CD4-positive, CD25-positive, alpha-beta regulatory T cell (primary cell): Measurements from ENCODE around the gene GKN1. TPM values are rescaled to one million over a fixed set of nuclear protein-coding genes. Genes with fewer than 3 reads are reported as not detected.

Source experiments
- ATAC-seq, 2 donors: fragments of 150-1000 bp; cut with Tn5 transposase; one replicate each; pipeline ENCODE4 v1.10.0; 2021; ENCODE audit warnings: low read depth in 2 of 2, moderate number of reproducible peaks in 2 of 2, moderate library complexity in 1 of 2
- DNase-seq, 3 donors: peaks; one replicate each; pipeline versions ENCODE4 v3.0.0 to v3.0.0-alpha.2; 2012 to 2022; ENCODE audit warnings: mixed read lengths in 1 of 3
- H3K27ac ChIP-seq: one replicate; pipeline ENCODE4 v1.7.0; 2013; ENCODE audit warnings: mild to moderate bottlenecking, low read length; ENCODE audit not compliant: insufficient read depth, poor library complexity, severe bottlenecking
- H3K27me3 ChIP-seq: one replicate; pipeline ENCODE4 v1.7.0; 2013; ENCODE audit warnings: low read length; ENCODE audit not compliant: control insufficient read depth, insufficient read depth
- H3K36me3 ChIP-seq: one replicate; pipeline ENCODE4 v1.7.0; 2013; ENCODE audit warnings: mild to moderate bottlenecking, low read length, moderate library complexity; ENCODE audit not compliant: control insufficient read depth, insufficient read depth
- H3K4me1 ChIP-seq: 2 replicates; pipeline ENCODE4 v1.7.0; 2013; ENCODE audit warnings: mild to moderate bottlenecking, low read length; ENCODE audit not compliant: insufficient read depth, control insufficient read depth, poor library complexity, severe bottlenecking
- H3K4me3 ChIP-seq: one replicate; pipeline ENCODE4 v1.7.0; 2013; ENCODE audit warnings: low read depth, mild to moderate bottlenecking, low read length, moderate library complexity
- H3K9me3 ChIP-seq, 2 experiments: 1 replicate in 1 of 2; 2 replicates in 1 of 2; pipeline ENCODE4 v1.7.0; 2013; ENCODE audit warnings: low read length in 2 of 2, mild to moderate bottlenecking in 1 of 2, moderate library complexity in 1 of 2; ENCODE audit not compliant: control insufficient read depth in 2 of 2
- H3K27ac Mint-ChIP-seq, 3 donors: one replicate each; pipeline ENCODE4 v1.8.0; 2020 to 2022; ENCODE audit warnings: mild to moderate bottlenecking in 3 of 3, mixed read lengths in 3 of 3, moderate library complexity in 2 of 3
- H3K27me3 Mint-ChIP-seq: one replicate; pipeline ENCODE4 v1.8.0; 2022; ENCODE audit warnings: mild to moderate bottlenecking, mixed read lengths
- H3K36me3 Mint-ChIP-seq: one replicate; pipeline ENCODE4 v1.8.0; 2020; ENCODE audit warnings: mixed read lengths
- H3K4me1 Mint-ChIP-seq, 4 donors: one replicate each; pipeline ENCODE4 v1.8.0; 2020 to 2022; ENCODE audit warnings: mixed read lengths in 4 of 4, mild to moderate bottlenecking in 1 of 4
- H3K4me3 Mint-ChIP-seq, 4 donors: one replicate each; pipeline ENCODE4 v1.8.0; 2020 to 2022; ENCODE audit warnings: mild to moderate bottlenecking in 4 of 4, mixed read lengths in 4 of 4, moderate library complexity in 3 of 4
- H3K9me3 Mint-ChIP-seq, 7 donors: one replicate each; pipeline ENCODE4 v1.8.0; 2020 to 2022; ENCODE audit warnings: mixed read lengths in 7 of 7, mild to moderate bottlenecking in 3 of 7, moderate library complexity in 2 of 7
- polyA plus RNA-seq, 4 donors: library from polyadenylated mRNA; unstranded; fragments of 300-500 nt; fragmentation: Illumina TruSeq; gene quantifications; one replicate each; pipeline ENCODE4 v1.2.3, GENCODE V29; 2021
- total RNA-seq: library from RNA; stranded (reverse); gene quantifications from one replicate; pipeline ENCODE4 v1.2.3, GENCODE V29; 2022

Gene GKN1
- total and polyA plus RNA-seq, 5 donors from 2014 or later: not detected

- no peak for ATAC-seq
- no peaks in the 10 kb centered on the region for H3K9me3 ChIP-seq
- H3K4me3 Mint-ChIP-seq: no peak overlapping the region
- H3K4me3 ChIP-seq: no peak overlapping the region
- H3K27me3 Mint-ChIP-seq: peaks cover 22% of the 10 kb centered on the region
- no peak for DNase-seq
- H3K36me3 Mint-ChIP-seq: no peaks in the 10 kb centered on the region
- H3K27ac ChIP-seq: no peak overlapping the region
- no peak overlapping the region for H3K27ac Mint-ChIP-seq
- H3K4me1 Mint-ChIP-seq: no peaks in the 10 kb centered on the region
- H3K27me3 ChIP-seq: peaks cover 14% of the 10 kb centered on the region
- no peaks in the 10 kb centered on the region for H3K4me1 ChIP-seq
- H3K9me3 Mint-ChIP-seq: peaks cover 0 to 6% (median 0%) of the 10 kb centered on the region in 7 donors
- H3K36me3 ChIP-seq: no peaks in the 10 kb centered on the region
These were observed 19.2 kb downstream of the GKN1 start for GRCh38 chr2:68993660-68994059.

DNA sequence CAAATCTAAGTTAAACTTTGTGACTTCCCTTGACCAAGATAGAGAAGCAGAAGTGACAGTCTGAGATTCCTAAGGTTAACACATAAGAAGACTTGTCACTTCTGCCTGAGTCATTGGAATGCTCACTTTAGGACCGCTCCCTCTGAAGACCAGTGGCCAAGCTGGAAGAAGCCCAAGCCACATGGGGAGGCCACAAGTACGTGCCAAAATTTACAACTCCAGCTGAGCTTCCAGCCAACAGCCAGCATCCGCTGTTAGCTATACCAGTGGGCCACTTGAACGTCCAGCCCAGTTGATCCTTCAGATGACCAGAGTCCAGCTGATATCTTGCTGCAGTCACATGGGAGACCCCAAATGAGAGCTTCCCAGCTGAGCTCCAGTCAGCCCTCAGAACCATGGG, 20.4 kb downstream of the GKN1 start:
- Mint-ChIP-seq H3K4me1 (no peaks in the 10 kb centered on the region), H3K4me3 (no peak overlapping the region), H3K27me3 (peaks cover 22% of the 10 kb centered on the region), H3K27ac (no peak overlapping the region), H3K9me3 (peaks cover 0 to 9% (median 0%) of the 10 kb centered on the region in 7 donors), H3K36me3 (no peaks in the 10 kb centered on the region)
- no peak for DNase-seq
- Histone ChIP-seq H3K27ac (no peak overlapping the region), H3K27me3 (peaks cover 11% of the 10 kb centered on the region), H3K9me3 (no peaks in the 10 kb centered on the region), H3K4me1 (no peaks in the 10 kb centered on the region), H3K36me3 (no peaks in the 10 kb centered on the region), H3K4me3 (no peak overlapping the region)
- no peak for ATAC-seq

DNA sequence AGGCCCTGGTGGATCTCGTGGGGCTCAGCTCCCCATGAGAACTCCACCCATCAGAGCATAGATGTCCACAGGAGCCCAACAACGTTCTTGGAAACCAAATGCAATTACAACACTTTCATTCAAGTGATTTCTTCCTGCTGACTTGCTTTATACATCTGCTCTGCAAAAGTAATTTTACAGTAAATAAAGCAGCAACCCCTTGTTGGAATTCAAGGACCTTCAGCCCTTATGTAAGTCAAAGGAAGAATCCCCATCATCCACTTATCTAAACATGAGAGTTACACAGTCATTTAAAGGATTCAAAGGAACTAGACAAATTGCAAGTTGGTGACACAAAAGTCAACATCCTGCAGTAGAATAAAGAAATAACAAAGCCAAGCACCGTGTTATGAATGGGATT, 21.5 kb downstream of the GKN1 start:
- Mint-ChIP-seq H3K9me3 (peaks cover 0 to 9% (median 0%) of the 10 kb centered on the region in 7 donors), H3K27ac (no peak overlapping the region), H3K4me3 (no peak overlapping the region)

DNA sequence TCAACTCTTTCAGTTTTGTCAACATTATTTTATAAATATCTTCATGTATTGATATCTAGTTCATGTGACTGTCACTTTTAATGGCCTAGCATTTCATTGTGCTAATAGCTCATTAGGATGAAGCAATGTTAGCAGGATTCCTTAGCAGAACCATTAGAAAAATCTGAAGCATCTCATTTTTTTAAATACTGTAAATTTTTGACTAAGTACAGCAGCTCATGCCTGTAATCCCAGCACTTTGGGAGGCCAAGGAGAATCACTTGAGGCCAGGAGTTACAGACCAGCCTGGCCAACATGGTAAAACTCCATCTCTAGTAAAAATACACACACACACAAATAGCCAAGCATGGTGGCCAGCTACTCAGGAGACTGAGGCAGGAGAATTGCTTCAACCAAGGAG, 23.0 kb downstream of the GKN1 start:
- no peak overlapping the region for H3K4me3 ChIP-seq
- no peak overlapping the region for H3K4me3 Mint-ChIP-seq
- peaks cover 8% of the 10 kb centered on the region for H3K27me3 ChIP-seq
- no peak for DNase-seq
- no peaks in the 10 kb centered on the region for H3K36me3 Mint-ChIP-seq
- no peak for ATAC-seq
- H3K36me3 ChIP-seq: no peaks in the 10 kb centered on the region
- H3K4me1 Mint-ChIP-seq: no peaks in the 10 kb centered on the region
- H3K9me3 Mint-ChIP-seq: peaks cover 0 to 13% (median 5%) of the 10 kb centered on the region in 7 donors
- H3K27ac ChIP-seq: no peak overlapping the region
- peaks cover 0 to 5% of the 10 kb centered on the region in 2 experiments for H3K9me3 ChIP-seq
- H3K27ac Mint-ChIP-seq: no peak overlapping the region
- peaks cover 23% of the 10 kb centered on the region for H3K27me3 Mint-ChIP-seq
- no peaks in the 10 kb centered on the region for H3K4me1 ChIP-seq

More for the DNA sequence above, 21.5 kb downstream of the GKN1 start:
- Histone ChIP-seq H3K27ac (no peak overlapping the region), H3K27me3 (peaks cover 8% of the 10 kb centered on the region), H3K36me3 (no peaks in the 10 kb centered on the region), H3K9me3 (no peaks in the 10 kb centered on the region), H3K4me1 (no peaks in the 10 kb centered on the region), H3K4me3 (no peak overlapping the region)
- H3K36me3 Mint-ChIP-seq: no peaks in the 10 kb centered on the region
- ATAC-seq (no peak), DNase-seq (no peak)
- no peaks in the 10 kb centered on the region for H3K4me1 Mint-ChIP-seq
- H3K27me3 Mint-ChIP-seq: peaks cover 17% of the 10 kb centered on the region

- Mint-ChIP-seq H3K4me3 (peak overlapping the region in 1 of 4 donors; percentile 18), H3K27me3 (peaks cover 32% of the 10 kb centered on the region), H3K27ac (no peak overlapping the region), H3K9me3 (peaks cover 0 to 12% (median 7%) of the 10 kb centered on the region in 7 donors), H3K36me3 (no peaks in the 10 kb centered on the region), H3K4me1 (no peaks in the 10 kb centered on the region)
- Histone ChIP-seq H3K36me3 (no peaks in the 10 kb centered on the region), H3K4me3 (no peak overlapping the region), H3K27ac (no peak overlapping the region), H3K27me3 (peaks cover 12% of the 10 kb centered on the region), H3K4me1 (no peaks in the 10 kb centered on the region), H3K9me3 (peaks cover 0 to 7% of the 10 kb centered on the region in 2 experiments)
- DNase-seq (no peak), ATAC-seq (no peak)
These were observed 27.4 kb downstream of the GKN1 start for GRCh38 chr2:69001879-69002278.

DNA sequence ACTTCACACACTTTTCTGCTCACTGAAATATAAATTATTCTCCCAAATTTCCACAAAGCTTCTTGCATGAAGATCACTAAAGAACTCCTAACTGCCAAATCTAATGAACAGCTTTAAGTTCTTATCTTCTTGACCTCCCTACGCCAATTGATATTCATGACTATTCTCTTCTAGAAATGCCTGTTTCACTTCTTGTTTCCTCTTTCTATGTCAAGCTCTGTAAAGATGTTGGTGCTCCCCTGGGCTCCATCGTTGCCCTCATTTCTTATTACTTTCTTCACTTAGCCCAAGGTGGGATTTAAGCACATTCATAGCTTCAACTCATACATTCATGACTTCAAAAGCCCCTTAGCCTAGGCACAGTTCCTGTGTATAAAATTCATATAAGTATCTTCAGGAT, 29.3 kb downstream of the GKN1 start:
- Histone ChIP-seq H3K9me3 (peaks cover 0 to 7% of the 10 kb centered on the region in 2 experiments), H3K36me3 (no peaks in the 10 kb centered on the region), H3K27ac (no peak overlapping the region), H3K4me3 (no peak overlapping the region), H3K27me3 (peaks cover 14% of the 10 kb centered on the region), H3K4me1 (no peaks in the 10 kb centered on the region)
- Mint-ChIP-seq H3K27me3 (peaks cover 36% of the 10 kb centered on the region), H3K36me3 (no peaks in the 10 kb centered on the region), H3K4me1 (no peaks in the 10 kb centered on the region), H3K27ac (no peak overlapping the region), H3K4me3 (no peak overlapping the region), H3K9me3 (peaks cover 0 to 12% (median 7%) of the 10 kb centered on the region in 7 donors)
- DNase-seq: no peak
- no peak for ATAC-seq

DNA sequence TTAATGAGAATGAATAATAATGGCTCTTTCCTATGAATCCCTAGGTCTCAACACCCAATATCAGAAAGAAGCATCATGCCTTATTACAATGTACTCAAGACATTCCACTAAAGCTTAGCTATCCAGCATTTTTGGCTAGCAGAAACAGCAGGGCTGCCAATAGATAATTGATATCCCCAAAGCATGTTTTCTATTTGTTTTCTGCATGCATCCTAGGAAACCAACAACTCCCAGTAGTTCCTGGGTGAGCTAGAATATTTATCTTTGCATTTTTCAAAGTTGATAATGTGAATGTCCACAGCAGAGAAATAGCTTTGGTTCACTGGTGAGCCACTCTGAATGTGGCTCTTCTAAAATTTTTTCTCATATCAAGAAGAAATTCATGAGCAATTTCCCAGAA, 32.7 kb downstream of the GKN1 start:
- peaks cover 16% of the 10 kb centered on the region for H3K27me3 ChIP-seq
- no peak overlapping the region for H3K27ac ChIP-seq
- Mint-ChIP-seq H3K27me3 (peaks cover 51% of the 10 kb centered on the region), H3K9me3 (peaks cover 0 to 7% (median 4%) of the 10 kb centered on the region in 7 donors), H3K36me3 (no peaks in the 10 kb centered on the region), H3K4me1 (no peaks in the 10 kb centered on the region), H3K27ac (no peak overlapping the region), H3K4me3 (no peak overlapping the region)
- H3K36me3 ChIP-seq: no peaks in the 10 kb centered on the region
- H3K9me3 ChIP-seq: peaks cover 0 to 2% of the 10 kb centered on the region in 2 experiments
- no peak for ATAC-seq
- no peak for DNase-seq
- H3K4me1 ChIP-seq: no peaks in the 10 kb centered on the region
- H3K4me3 ChIP-seq: no peak overlapping the region

- Mint-ChIP-seq H3K27me3 (peaks cover 51% of the 10 kb centered on the region), H3K27ac (no peak overlapping the region), H3K9me3 (peaks cover 0 to 7% (median 1%) of the 10 kb centered on the region in 7 donors), H3K4me1 (peaks cover 0 to 3% (median 2%) of the 10 kb centered on the region in 4 donors), H3K36me3 (no peaks in the 10 kb centered on the region), H3K4me3 (no peak overlapping the region)
- Histone ChIP-seq H3K27ac (no peak overlapping the region), H3K36me3 (no peaks in the 10 kb centered on the region), H3K9me3 (peaks cover 0 to 2% of the 10 kb centered on the region in 2 experiments), H3K4me3 (no peak overlapping the region), H3K27me3 (peaks cover 20% of the 10 kb centered on the region), H3K4me1 (no peaks in the 10 kb centered on the region)
- ATAC-seq (no peak), DNase-seq (no peak)
These were observed 33.2 kb downstream of the GKN1 start for GRCh38 chr2:69007603-69008002.
